GM12878 (cell line): ENCODE results near the gene PROM1. TPM values are rescaled to one million over a fixed set of nuclear protein-coding genes. Genes with fewer than 3 reads are reported as not detected.

Experiments
- ATF7 ChIP-seq: fragments of 450-650 bp; IDR thresholded peaks from 2 replicates; pipeline ENCODE4 v1.6.1; 2016; ENCODE audit warnings: low read depth, mild to moderate bottlenecking
- BCL3 ChIP-seq: IDR thresholded peaks from 2 replicates; pipeline ENCODE4 v1.6.1; 2011; ENCODE audit warnings: borderline replicate concordance, low read depth, mild to moderate bottlenecking, moderate library complexity, low read length; ENCODE audit not compliant: insufficient read depth, poor library complexity, severe bottlenecking
- BRCA1 ChIP-seq: IDR thresholded peaks from 2 replicates; pipeline ENCODE4 v1.6.1; 2011; ENCODE audit warnings: low read depth, low read length, improper control_type of control experiment
- EGR1 ChIP-seq, 2 experiments: IDR thresholded peaks; 1 replicate in 1 of 2; 2 replicates in 1 of 2; pipeline ENCODE4 v1.6.1; 2011 to 2012; ENCODE audit warnings: low read depth in 2 of 2, low read length in 2 of 2, borderline replicate concordance in 1 of 2, mild to moderate bottlenecking in 1 of 2, moderate library complexity in 1 of 2
- IKZF1 ChIP-seq: fragments of 450-650 bp; conservative IDR thresholded peaks from 2 replicates; pipeline ENCODE4 v1.6.1; 2017; ENCODE audit warnings: antibody characterized with exemption, mild to moderate bottlenecking
- IKZF2 ChIP-seq, 2 experiments: fragments of 450-650 bp; IDR thresholded peaks; 2 replicates each; pipeline ENCODE4 v1.6.1; 2017; ENCODE audit warnings: mild to moderate bottlenecking in 2 of 2, moderate library complexity in 2 of 2
- MTA2 ChIP-seq: fragments of 450-650 bp; IDR thresholded peaks from 2 replicates; pipeline ENCODE4 v1.6.1; 2016; ENCODE audit warnings: low read depth, mild to moderate bottlenecking, moderate library complexity
- NFXL1 ChIP-seq: fragments of 450-650 bp; IDR thresholded peaks from 2 replicates; pipeline ENCODE4 v1.6.1; 2017; ENCODE audit warnings: antibody characterized with exemption, mild to moderate bottlenecking, borderline replicate concordance
- NRF1 ChIP-seq: conservative IDR thresholded peaks from 2 replicates; pipeline ENCODE4 v1.6.1; 2011; ENCODE audit warnings: mild to moderate bottlenecking, low read depth, low read length, improper control_type of control experiment
- SMC3 ChIP-seq: IDR thresholded peaks from 2 replicates; pipeline ENCODE4 v1.6.1; 2011; ENCODE audit warnings: low read length, improper control_type of control experiment, borderline replicate concordance
- SRF ChIP-seq, 2 experiments: IDR thresholded peaks; 2 replicates each; pipeline ENCODE4 v1.6.1; 2011; ENCODE audit warnings: low read depth in 2 of 2, low read length in 2 of 2, mild to moderate bottlenecking in 1 of 2, moderate library complexity in 1 of 2
- YBX1 ChIP-seq: fragments of 450-650 bp; IDR thresholded peaks from 2 replicates; pipeline ENCODE4 v1.6.1; 2016; ENCODE audit warnings: antibody characterized with exemption
- polyA plus RNA-seq, 11 experiments: library from polyadenylated mRNA; depleted of rRNA in 4 of 11; unstranded in 6 of 11; stranded (reverse) in 5 of 11; fragments of >200 nt; fragmentation: Nextera tagmentation in 4 of 11; fragmentation: Illumina TruSeq in 1 of 11; extraction: Ambion mirVana in 4 of 11; extraction: Trizol in 1 of 11; gene quantifications; 1 replicate in 1 of 11; 2 replicates in 10 of 11; pipeline versions ENCODE4 v1.2.1 to v1.2.3, GENCODE V29; 2011 to 2016; ENCODE audit warnings: inconsistent platforms in 2 of 11, missing spikeins in 2 of 11, low read depth in 1 of 11
- total RNA-seq, 4 experiments: library from RNA; depleted of rRNA in 3 of 4; stranded (reverse); fragments of >200 nt in 3 of 4; fragmentation: Illumina TruSeq in 1 of 4; extraction: Trizol in 1 of 4; gene quantifications; 2 replicates each; pipeline versions ENCODE4 v1.2.1 to v1.2.3, GENCODE V29; 2013 to 2021
- TF ChIP-seq, protein P1 (sequence below): IDR thresholded peaks from 2 replicates; pipeline ENCODE4 v1.6.1; 2012; ENCODE audit warnings: mild to moderate bottlenecking, low read depth, low read length

Gene PROM1
- total and polyA plus RNA-seq, 10 of the 15 experiments (the other 5 are each of a cell fraction or from before 2014, with no cell fraction given): 0.08 to 0.31 (median 0.18) TPM; not detected in 7

DNA sequence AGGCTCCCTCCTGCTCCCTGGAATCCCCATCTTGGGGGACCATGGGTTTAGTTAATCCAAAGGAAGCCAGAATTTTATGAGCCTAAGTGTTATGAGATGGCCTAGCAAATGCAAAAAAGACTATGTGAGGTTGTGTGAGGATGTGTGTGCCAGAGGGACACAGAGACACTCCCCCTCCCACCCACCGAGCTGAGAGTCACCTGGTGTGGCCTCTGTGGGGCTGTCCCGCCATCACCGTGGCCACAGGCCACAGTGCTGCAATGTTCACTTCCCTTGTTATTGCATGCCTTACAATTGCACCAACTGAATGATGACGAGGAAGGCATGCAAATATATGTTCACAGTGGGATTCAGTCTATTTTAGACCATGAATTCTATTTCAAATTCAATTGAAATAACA is 120.2 kb downstream of the PROM1 start (continued):
- no peak for TF ChIP-seq NRF1
- no peak for TF ChIP-seq NFXL1
- TF ChIP-seq IKZF2 (IDR thresholded peaks at IDR 0.05): peak in 1 of 2 experiments; percentile 29; a peak in 2 of 4 replicates
- 0 out of 2 replicates have a peak, but pooled peaks have one; percentile 42 for TF ChIP-seq IKZF1
- TF ChIP-seq SMC3: no peak
- TF ChIP-seq, protein P1, sequence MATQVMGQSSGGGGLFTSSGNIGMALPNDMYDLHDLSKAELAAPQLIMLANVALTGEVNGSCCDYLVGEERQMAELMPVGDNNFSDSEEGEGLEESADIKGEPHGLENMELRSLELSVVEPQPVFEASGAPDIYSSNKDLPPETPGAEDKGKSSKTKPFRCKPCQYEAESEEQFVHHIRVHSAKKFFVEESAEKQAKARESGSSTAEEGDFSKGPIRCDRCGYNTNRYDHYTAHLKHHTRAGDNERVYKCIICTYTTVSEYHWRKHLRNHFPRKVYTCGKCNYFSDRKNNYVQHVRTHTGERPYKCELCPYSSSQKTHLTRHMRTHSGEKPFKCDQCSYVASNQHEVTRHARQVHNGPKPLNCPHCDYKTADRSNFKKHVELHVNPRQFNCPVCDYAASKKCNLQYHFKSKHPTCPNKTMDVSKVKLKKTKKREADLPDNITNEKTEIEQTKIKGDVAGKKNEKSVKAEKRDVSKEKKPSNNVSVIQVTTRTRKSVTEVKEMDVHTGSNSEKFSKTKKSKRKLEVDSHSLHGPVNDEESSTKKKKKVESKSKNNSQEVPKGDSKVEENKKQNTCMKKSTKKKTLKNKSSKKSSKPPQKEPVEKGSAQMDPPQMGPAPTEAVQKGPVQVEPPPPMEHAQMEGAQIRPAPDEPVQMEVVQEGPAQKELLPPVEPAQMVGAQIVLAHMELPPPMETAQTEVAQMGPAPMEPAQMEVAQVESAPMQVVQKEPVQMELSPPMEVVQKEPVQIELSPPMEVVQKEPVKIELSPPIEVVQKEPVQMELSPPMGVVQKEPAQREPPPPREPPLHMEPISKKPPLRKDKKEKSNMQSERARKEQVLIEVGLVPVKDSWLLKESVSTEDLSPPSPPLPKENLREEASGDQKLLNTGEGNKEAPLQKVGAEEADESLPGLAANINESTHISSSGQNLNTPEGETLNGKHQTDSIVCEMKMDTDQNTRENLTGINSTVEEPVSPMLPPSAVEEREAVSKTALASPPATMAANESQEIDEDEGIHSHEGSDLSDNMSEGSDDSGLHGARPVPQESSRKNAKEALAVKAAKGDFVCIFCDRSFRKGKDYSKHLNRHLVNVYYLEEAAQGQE: no peak
- peak; percentile 51; the same call in 1 of the 2 replicates for TF ChIP-seq MTA2
- TF ChIP-seq SRF (IDR thresholded peaks at IDR 0.05; ENCODE audit: low read depth in 2 of 2, low read length in 2 of 2): no peak
- TF ChIP-seq ATF7: 0 out of 2 replicates have a peak, but pooled peaks have one; percentile 52
- no peak for TF ChIP-seq BRCA1
- TF ChIP-seq EGR1 (IDR thresholded peaks at IDR 0.05; ENCODE audit: borderline replicate concordance in 1 of 2, low read depth in 2 of 2, low read length in 2 of 2): no peak
- TF ChIP-seq YBX1: no peak
- no peak for TF ChIP-seq BCL3
